ENCODE measurements around the gene MAT2A. TPM values are rescaled to one million over a fixed set of nuclear protein-coding genes. Genes with fewer than 3 reads are reported as not detected.
A peak's percentile ranks its signal among the peaks of the same experiment; 100 is the strongest.

The MAT2A gene
- total and polyA plus RNA-seq, 9 of the 15 experiments (the other 6 are each of a cell fraction or from before 2014, with no cell fraction given) = 130 to 1,027 (median 240) TPM

GRCh38 chr2:85501248-85501647 lies 37.7 kb upstream of the MAT2A start (continued):
- no peak for TF ChIP-seq PKNOX1 (IDR thresholded peaks at IDR 0.05)
- TF ChIP-seq THRAP3 (IDR thresholded peaks at IDR 0.05; ENCODE audit: borderline replicate concordance) = no peak
- no peak for TF ChIP-seq ZFP36 (IDR thresholded peaks at IDR 0.05; ENCODE audit: low read depth, low read length, partially characterized antibody)
- no peak for TF ChIP-seq CBX2 (IDR thresholded peaks at IDR 0.05; ENCODE audit: insufficient read depth, low read length, poor library complexity, severe bottlenecking)
- TF ChIP-seq GTF2E2 (tag; IDR thresholded peaks at IDR 0.05) = no peak
- TF ChIP-seq ZNF277 (CRISPR knock-in tag; IDR thresholded peaks at IDR 0.05; ENCODE audit: borderline replicate concordance) = no peak
- TF ChIP-seq ZNF395 (CRISPR knock-in tag; IDR thresholded peaks at IDR 0.05) = no peak
- no peak for TF ChIP-seq GTF2B (IDR thresholded peaks at IDR 0.05; ENCODE audit: extremely low read depth, insufficient read length)
- peak; percentile 31 to 40; a peak in 2 of 4 replicates for TF ChIP-seq SIX5 (IDR thresholded peaks at IDR 0.05; ENCODE audit: borderline replicate concordance in 1 of 2, insufficient read depth in 1 of 2, low read depth in 1 of 2, low read length in 2 of 2)
- no peak for TF ChIP-seq TEAD4 (IDR thresholded peaks at IDR 0.05; ENCODE audit: low read length)
- TF ChIP-seq TEAD4 (CRISPR knock-in tag; IDR thresholded peaks at IDR 0.05; ENCODE audit: borderline replicate concordance) = no peak
- no peak for TF ChIP-seq REST (IDR thresholded peaks at IDR 0.05; ENCODE audit: borderline replicate concordance)
- TF ChIP-seq REST (CRISPR knock-in tag; IDR thresholded peaks at IDR 0.05; ENCODE audit: low read depth) = no peak
- peak; percentile 92 for TF ChIP-seq ESRRA (IDR thresholded peaks at IDR 0.05; ENCODE audit: borderline replicate concordance, low read depth)

Measured in K562 (cell line).